ENCODE data around the gene SPTB.

Gene SPTB

GRCh38 chr14:64723691-64724577 is 155.8 kb downstream of the SPTB start:
- DNase-seq: no peak

- no peak for DNase-seq
Observed at GRCh38 chr14:64722842-64723447, 156.8 kb downstream of the SPTB start.

GRCh38 chr14:64721899-64722298 is 157.8 kb downstream of the SPTB start:
- no peak for DNase-seq

- DNase-seq: no peak
Observed at GRCh38 chr14:64721391-64721791, 158.3 kb downstream of the SPTB start.

GRCh38 chr14:64720131-64720576 is 159.6 kb downstream of the SPTB start:
- DNase-seq: no peak

- DNase-seq: no peak
Observed at GRCh38 chr14:64719601-64720000, 160.1 kb downstream of the SPTB start.

- no peak for DNase-seq
Observed at GRCh38 chr14:64718762-64719161, 160.9 kb downstream of the SPTB start.

- DNase-seq: no peak
Observed at GRCh38 chr14:64717870-64718269, 161.8 kb downstream of the SPTB start.

- no peak for DNase-seq
Observed at GRCh38 chr14:64715628-64716412, 163.9 kb downstream of the SPTB start.

GRCh38 chr14:64715146-64715627 is 164.5 kb downstream of the SPTB start:
- DNase-seq: no peak

- no peak for DNase-seq
Observed at GRCh38 chr14:64714432-64715025, 165.2 kb downstream of the SPTB start.

GRCh38 chr14:64713677-64714076 is 166.0 kb downstream of the SPTB start:
- DNase-seq: no peak

GRCh38 chr14:64711039-64711438 is 168.7 kb downstream of the SPTB start:
- no peak for DNase-seq

GRCh38 chr14:64709126-64709525 is 170.6 kb downstream of the SPTB start:
- no peak for DNase-seq

GRCh38 chr14:64708148-64709004 is 171.3 kb downstream of the SPTB start:
- no peak for DNase-seq

- DNase-seq: no peak
Observed at GRCh38 chr14:64707661-64708060, 172.0 kb downstream of the SPTB start.

- no peak for DNase-seq
Observed at GRCh38 chr14:64706593-64707193, 173.0 kb downstream of the SPTB start.

- no peak for DNase-seq
Observed at GRCh38 chr14:64706119-64706592, 173.6 kb downstream of the SPTB start.

GRCh38 chr14:64705381-64706118 is 174.2 kb downstream of the SPTB start:
- no peak for DNase-seq

GRCh38 chr14:64704743-64705380 is 174.8 kb downstream of the SPTB start:
- DNase-seq: no peak
